ENCODE measurements around the gene JARID2.

Gene JARID2

DNA sequence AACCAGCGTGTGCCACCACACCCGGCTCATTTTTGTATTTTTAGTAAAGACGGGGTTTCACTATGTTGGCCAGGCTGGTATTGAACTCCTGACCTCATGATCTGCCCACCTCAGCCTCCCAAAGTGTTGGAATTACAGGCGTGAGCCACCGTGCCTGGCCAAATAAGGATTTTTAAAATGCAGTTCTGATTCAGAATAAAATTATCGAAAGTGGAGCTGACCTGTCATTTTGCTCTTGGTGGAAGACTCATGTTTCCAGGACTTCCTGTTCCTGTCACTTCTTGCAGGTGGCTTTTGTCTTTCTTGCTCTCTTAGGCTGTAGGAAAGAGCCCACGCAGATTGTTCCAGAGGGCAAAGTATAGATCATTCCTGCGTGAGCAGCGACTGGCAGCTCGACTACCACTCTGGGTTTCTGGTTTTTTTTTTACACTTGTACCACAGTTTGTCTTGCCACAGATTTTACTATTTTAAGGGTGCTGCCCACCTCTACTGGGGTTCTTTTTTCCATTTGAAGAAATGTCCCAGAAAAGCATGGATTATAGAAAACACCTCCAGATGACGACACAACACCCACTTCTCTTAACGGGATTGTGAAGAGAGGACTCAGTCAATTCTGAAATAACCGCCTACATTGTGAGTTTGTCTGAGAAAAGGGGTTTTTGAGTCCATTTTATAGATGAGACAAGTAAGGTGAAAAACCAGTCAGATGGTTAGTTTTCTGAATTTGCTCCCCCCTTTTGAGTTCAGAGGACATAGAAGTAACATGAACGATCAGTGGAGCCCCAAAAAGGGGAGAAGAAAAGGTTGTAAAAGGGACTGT, 7.5 kb downstream of the JARID2 start:
- peaks cover 15% of the 10 kb centered on the region for H3F3A ChIP-seq (ENCODE audit: insufficient read depth)
- no peaks in the 10 kb centered on the region for H3K79me2 ChIP-seq (ENCODE audit: insufficient read depth, low read length)
- H3K9ac ChIP-seq (ENCODE audit: low read length): no peak overlapping the region
- no peak overlapping the region for H3K4me3 ChIP-seq (ENCODE audit: insufficient read depth, low read length, poor library complexity, severe bottlenecking)
- no peak overlapping the region for H2AFZ ChIP-seq (ENCODE audit: low read depth, low read length, severe bottlenecking)
- peaks cover 8% of the 10 kb centered on the region; the same call in 1 of the 2 replicates for H4K20me1 ChIP-seq (ENCODE audit: low read depth, low read length)
- TF ChIP-seq, protein P1, sequence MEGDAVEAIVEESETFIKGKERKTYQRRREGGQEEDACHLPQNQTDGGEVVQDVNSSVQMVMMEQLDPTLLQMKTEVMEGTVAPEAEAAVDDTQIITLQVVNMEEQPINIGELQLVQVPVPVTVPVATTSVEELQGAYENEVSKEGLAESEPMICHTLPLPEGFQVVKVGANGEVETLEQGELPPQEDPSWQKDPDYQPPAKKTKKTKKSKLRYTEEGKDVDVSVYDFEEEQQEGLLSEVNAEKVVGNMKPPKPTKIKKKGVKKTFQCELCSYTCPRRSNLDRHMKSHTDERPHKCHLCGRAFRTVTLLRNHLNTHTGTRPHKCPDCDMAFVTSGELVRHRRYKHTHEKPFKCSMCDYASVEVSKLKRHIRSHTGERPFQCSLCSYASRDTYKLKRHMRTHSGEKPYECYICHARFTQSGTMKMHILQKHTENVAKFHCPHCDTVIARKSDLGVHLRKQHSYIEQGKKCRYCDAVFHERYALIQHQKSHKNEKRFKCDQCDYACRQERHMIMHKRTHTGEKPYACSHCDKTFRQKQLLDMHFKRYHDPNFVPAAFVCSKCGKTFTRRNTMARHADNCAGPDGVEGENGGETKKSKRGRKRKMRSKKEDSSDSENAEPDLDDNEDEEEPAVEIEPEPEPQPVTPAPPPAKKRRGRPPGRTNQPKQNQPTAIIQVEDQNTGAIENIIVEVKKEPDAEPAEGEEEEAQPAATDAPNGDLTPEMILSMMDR (IDR thresholded peaks at IDR 0.05; ENCODE audit: insufficient read depth, low read length, poor library complexity, severe bottlenecking): no peak
- TF ChIP-seq EZH2phosphoT487 (conservative IDR thresholded peaks at IDR 0.05; ENCODE audit: low read length): no peak
- no peaks in the 10 kb centered on the region for H3K36me3 ChIP-seq (ENCODE audit: low read length)
- H3K27ac ChIP-seq (ENCODE audit: low read depth, low read length): no peak overlapping the region
- H3K9me3 ChIP-seq (ENCODE audit: insufficient read depth, low read length): no peaks in the 10 kb centered on the region
- H3K27me3 ChIP-seq (ENCODE audit: low read length): no peaks in the 10 kb centered on the region
- H3K9me2 ChIP-seq (replicated peaks; ENCODE audit: insufficient read depth, low read length): no peaks in the 10 kb centered on the region
- no peak overlapping the region for H3K4me2 ChIP-seq (ENCODE audit: low read depth, low read length, poor library complexity, severe bottlenecking)

DNA sequence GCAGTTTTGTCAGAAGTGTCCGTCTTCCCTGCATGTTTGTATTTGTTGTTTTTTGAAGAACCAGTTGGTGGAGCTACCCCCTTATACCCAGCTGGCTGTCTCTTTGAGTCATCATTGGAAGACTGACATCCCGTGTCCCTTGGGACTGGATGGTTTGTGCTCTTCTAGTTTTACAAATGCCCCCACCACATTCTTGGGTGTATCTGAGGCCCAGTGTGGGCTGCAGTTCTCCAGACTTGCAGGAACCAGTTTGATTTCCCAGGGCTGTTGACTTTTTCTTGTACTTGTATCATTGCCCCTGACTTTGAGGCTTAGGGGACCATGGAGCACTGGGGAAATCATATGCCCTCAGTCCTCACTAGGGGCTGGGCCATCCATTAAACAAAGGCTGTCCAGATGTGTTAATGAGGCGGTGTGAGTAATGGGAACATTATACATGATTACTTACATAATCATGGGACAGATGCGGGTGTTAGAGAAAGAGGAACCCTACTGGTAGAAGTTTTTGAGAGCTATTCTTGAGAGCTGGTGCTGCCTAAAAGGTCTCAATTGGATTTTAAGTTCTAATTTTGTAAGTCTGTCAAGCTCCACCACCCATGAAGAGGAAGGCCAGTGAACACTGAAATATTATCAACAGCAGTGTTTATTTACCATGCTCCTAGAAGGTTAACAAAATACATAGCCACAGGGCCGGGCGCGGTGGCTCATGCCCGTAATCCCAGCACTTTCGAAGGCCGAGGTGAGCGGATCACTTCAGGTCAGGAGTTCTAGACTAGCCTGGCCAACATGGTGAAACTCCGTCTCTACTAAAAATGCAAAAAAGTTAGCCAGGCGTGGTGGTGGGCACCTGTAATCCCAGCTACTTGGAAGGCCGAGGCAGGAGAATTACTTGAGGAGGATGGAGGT, 8.5 kb downstream of the JARID2 start:
- Histone ChIP-seq H3K27me3 (ENCODE audit: low read length) (no peaks in the 10 kb centered on the region), H3K9me2 (replicated peaks; ENCODE audit: insufficient read depth, low read length) (no peaks in the 10 kb centered on the region), H3K79me2 (ENCODE audit: insufficient read depth, low read length) (no peaks in the 10 kb centered on the region), H3K27ac (ENCODE audit: low read depth, low read length) (no peak overlapping the region), H3K4me3 (ENCODE audit: insufficient read depth, low read length, poor library complexity, severe bottlenecking) (no peak overlapping the region), H3K36me3 (ENCODE audit: low read length) (no peaks in the 10 kb centered on the region), H3K4me2 (ENCODE audit: low read depth, low read length, poor library complexity, severe bottlenecking) (no peak overlapping the region), H2AFZ (ENCODE audit: low read depth, low read length, severe bottlenecking) (no peak overlapping the region), H3F3A (ENCODE audit: insufficient read depth) (peaks cover 10% of the 10 kb centered on the region), H4K20me1 (ENCODE audit: low read depth, low read length) (peaks cover 8% of the 10 kb centered on the region; the same call in 1 of the 2 replicates), H3K9me3 (ENCODE audit: insufficient read depth, low read length) (no peaks in the 10 kb centered on the region), H3K9ac (ENCODE audit: low read length) (no peak overlapping the region)
- TF ChIP-seq EZH2phosphoT487 (conservative IDR thresholded peaks at IDR 0.05; ENCODE audit: low read length): no peak
- TF ChIP-seq, protein P1 (IDR thresholded peaks at IDR 0.05; ENCODE audit: insufficient read depth, low read length, poor library complexity, severe bottlenecking): peak; percentile 9

GRCh38 chr6:15255481-15255880, 9.6 kb downstream of the JARID2 start:
- no peak overlapping the region for H2AFZ ChIP-seq (ENCODE audit: low read depth, low read length, severe bottlenecking)
- H3K4me3 ChIP-seq (ENCODE audit: insufficient read depth, low read length, poor library complexity, severe bottlenecking): no peak overlapping the region
- no peak overlapping the region for H3K9ac ChIP-seq (ENCODE audit: low read length)
- H4K20me1 ChIP-seq (ENCODE audit: low read depth, low read length): peaks cover 13% of the 10 kb centered on the region; the same call in 1 of the 2 replicates
- no peaks in the 10 kb centered on the region for H3F3A ChIP-seq (ENCODE audit: insufficient read depth)
- H3K79me2 ChIP-seq (ENCODE audit: insufficient read depth, low read length): no peaks in the 10 kb centered on the region
- H3K9me2 ChIP-seq (replicated peaks; ENCODE audit: insufficient read depth, low read length): no peaks in the 10 kb centered on the region
- TF ChIP-seq, protein P1 (IDR thresholded peaks at IDR 0.05; ENCODE audit: insufficient read depth, low read length, poor library complexity, severe bottlenecking): no peak
- TF ChIP-seq EZH2phosphoT487 (conservative IDR thresholded peaks at IDR 0.05; ENCODE audit: low read length): no peak
- H3K36me3 ChIP-seq (ENCODE audit: low read length): no peaks in the 10 kb centered on the region
- H3K27me3 ChIP-seq (ENCODE audit: low read length): no peaks in the 10 kb centered on the region
- no peak overlapping the region for H3K4me2 ChIP-seq (ENCODE audit: low read depth, low read length, poor library complexity, severe bottlenecking)
- no peaks in the 10 kb centered on the region for H3K9me3 ChIP-seq (ENCODE audit: insufficient read depth, low read length)
- no peak overlapping the region for H3K27ac ChIP-seq (ENCODE audit: low read depth, low read length)

Data from SU-DHL-6 (cell line).